GM21390 (cell line): ENCODE measurements around the gene CD300LF.

Experiments used
- ATAC-seq: cut with Tn5 transposase; IDR thresholded peaks from one replicate; pipeline ENCODE4 v1.9.1; 2021; ENCODE audit not compliant: unreplicated experiment

CD300LF gene

GRCh38 chr17:74712756-74713155 lies at the start of gene CD300LF:
Gene CD300LF (minus strand): TSS chr17:74712923. CDS start chr17:74712866, 57 bp downstream.
- ATAC-seq = no peak

- ATAC-seq = no peak
These were observed 49.2 kb upstream of the CD300LF start for GRCh38 chr17:74761931-74762330.

- ATAC-seq = no peak
These were observed 48.7 kb upstream of the CD300LF start for GRCh38 chr17:74761419-74761818.

GRCh38 chr17:74760404-74761105 lies 47.8 kb upstream of the CD300LF start:
- no peak for ATAC-seq

GRCh38 chr17:74759941-74760340 lies 47.2 kb upstream of the CD300LF start:
- no peak for ATAC-seq

GRCh38 chr17:74759243-74759801 lies 46.6 kb upstream of the CD300LF start:
- ATAC-seq = peak; percentile 78

- no peak for ATAC-seq
These were observed 46.1 kb upstream of the CD300LF start for GRCh38 chr17:74758848-74759168.

GRCh38 chr17:74757931-74758847 lies 45.5 kb upstream of the CD300LF start:
- no peak for ATAC-seq

GRCh38 chr17:74757502-74757901 lies 44.8 kb upstream of the CD300LF start:
- no peak for ATAC-seq

- no peak for ATAC-seq
These were observed 44.2 kb upstream of the CD300LF start for GRCh38 chr17:74756891-74757290.

- no peak for ATAC-seq
These were observed 42.8 kb upstream of the CD300LF start for GRCh38 chr17:74755533-74755932.

- ATAC-seq = no peak
These were observed 42.1 kb upstream of the CD300LF start for GRCh38 chr17:74754832-74755231.

- no peak for ATAC-seq
These were observed 40.2 kb upstream of the CD300LF start for GRCh38 chr17:74752822-74753401.

GRCh38 chr17:74752415-74752814 lies 39.7 kb upstream of the CD300LF start:
- no peak for ATAC-seq

- no peak for ATAC-seq
These were observed 37.8 kb upstream of the CD300LF start for GRCh38 chr17:74750327-74751069.

GRCh38 chr17:74750039-74750326 lies 37.3 kb upstream of the CD300LF start:
- ATAC-seq = no peak

GRCh38 chr17:74749279-74750038 lies 36.7 kb upstream of the CD300LF start:
- ATAC-seq = peak; percentile 16

GRCh38 chr17:74748529-74749278 lies 36.0 kb upstream of the CD300LF start, which contains the start of gene NHERF1:
Gene NHERF1 (plus strand): TSS chr17:74748628. CDS start chr17:74748847, 219 bp downstream.
- peak; percentile 89 for ATAC-seq

- ATAC-seq = no peak
These were observed 35.5 kb upstream of the CD300LF start for GRCh38 chr17:74748279-74748528.

GRCh38 chr17:74746922-74747321 lies 34.2 kb upstream of the CD300LF start:
- ATAC-seq = no peak
